ENCODE results near the gene LOC128125822.

Gene LOC128125822

DNA sequence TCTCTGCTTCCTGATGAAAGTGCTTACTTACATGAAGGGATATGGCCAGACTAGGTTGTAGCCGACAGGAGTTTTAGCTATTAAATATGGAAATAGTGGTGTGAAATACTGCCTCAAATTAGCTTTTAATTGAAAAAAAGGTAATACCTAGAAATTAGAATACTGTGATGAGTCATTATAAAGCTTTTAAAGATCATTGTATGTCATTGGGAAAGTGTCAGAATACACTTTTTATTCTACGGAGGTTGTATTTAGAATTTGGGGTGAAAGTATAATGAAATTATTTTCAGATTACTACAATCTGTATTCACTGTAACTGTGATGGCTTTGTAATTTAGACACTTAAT is 2.2 kb downstream of the LOC128125822 start:
- WGBS, 2 donors, result 70 to 78% methylated on average over 2 of the region's 2 CpGs
- peak overlapping the region; percentile 96 to 100 (median 98) for H3K27ac ChIP-seq
- H3K4me3 ChIP-seq, result peak overlapping the region in 3 of 4 donors; percentile 66 to 100 (median 79)

DNA sequence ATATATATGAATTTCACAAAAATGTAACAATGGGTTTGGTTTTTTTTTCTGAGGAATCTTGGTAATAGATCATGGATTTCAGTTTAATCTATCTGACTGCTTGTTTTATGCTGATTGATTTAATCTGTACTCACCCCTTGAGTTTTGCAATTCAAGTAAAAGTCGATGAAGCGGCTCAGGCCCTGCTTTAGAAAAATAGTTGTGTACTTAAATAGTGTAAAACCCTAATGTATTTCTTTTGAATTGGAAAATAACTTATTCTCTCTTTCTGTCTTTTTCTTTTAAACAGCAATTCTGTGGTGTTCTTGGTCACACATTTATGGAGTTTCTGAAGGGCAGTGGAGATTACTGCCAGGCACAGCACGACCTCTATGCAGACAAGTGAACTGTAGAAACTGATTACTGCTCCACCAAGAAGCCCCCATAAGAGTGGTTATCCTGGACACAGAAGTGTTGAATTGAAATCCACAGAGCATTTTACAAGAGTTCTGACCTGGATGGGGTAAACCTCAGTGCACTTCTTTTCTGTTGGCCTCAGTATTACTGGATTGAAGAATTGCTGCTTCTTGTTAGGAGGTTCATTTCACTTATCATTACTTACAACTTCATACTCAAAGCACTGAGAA is 4.0 kb downstream of the LOC128125822 start:
- Histone ChIP-seq H3K4me1 (peaks cover 0 to 42% (median 6%) of the 10 kb centered on the region in 4 donors), H3K27ac (no peak overlapping the region), H3K36me3 (peaks cover 0 to 45% (median 9%) of the 10 kb centered on the region in 3 donors), H3K4me3 (no peak overlapping the region), H3K27me3 (no peaks in the 10 kb centered on the region), H3K9me3 (no peaks in the 10 kb centered on the region)
- TF ChIP-seq POLR2A (IDR thresholded peaks at IDR 0.05), result no peak
- TF ChIP-seq EP300 (IDR thresholded peaks at IDR 0.05), result no peak
- TF ChIP-seq, protein P1, sequence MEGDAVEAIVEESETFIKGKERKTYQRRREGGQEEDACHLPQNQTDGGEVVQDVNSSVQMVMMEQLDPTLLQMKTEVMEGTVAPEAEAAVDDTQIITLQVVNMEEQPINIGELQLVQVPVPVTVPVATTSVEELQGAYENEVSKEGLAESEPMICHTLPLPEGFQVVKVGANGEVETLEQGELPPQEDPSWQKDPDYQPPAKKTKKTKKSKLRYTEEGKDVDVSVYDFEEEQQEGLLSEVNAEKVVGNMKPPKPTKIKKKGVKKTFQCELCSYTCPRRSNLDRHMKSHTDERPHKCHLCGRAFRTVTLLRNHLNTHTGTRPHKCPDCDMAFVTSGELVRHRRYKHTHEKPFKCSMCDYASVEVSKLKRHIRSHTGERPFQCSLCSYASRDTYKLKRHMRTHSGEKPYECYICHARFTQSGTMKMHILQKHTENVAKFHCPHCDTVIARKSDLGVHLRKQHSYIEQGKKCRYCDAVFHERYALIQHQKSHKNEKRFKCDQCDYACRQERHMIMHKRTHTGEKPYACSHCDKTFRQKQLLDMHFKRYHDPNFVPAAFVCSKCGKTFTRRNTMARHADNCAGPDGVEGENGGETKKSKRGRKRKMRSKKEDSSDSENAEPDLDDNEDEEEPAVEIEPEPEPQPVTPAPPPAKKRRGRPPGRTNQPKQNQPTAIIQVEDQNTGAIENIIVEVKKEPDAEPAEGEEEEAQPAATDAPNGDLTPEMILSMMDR (IDR thresholded peaks at IDR 0.05), result no peak
- 71 to 79% methylated on average over 3 of the region's 3 CpGs for WGBS, 2 donors
- no peak for DNase-seq (ENCODE audit: low spot score in 2 of 2)

More for the DNA sequence above, 2.2 kb downstream of the LOC128125822 start:
- no peaks in the 10 kb centered on the region for H3K27me3 ChIP-seq
- no peak for DNase-seq (ENCODE audit: low spot score in 2 of 2)
- H3K9me3 ChIP-seq, result no peaks in the 10 kb centered on the region
- peaks cover 0 to 28% (median 1%) of the 10 kb centered on the region in 3 donors for H3K36me3 ChIP-seq
- H3K4me1 ChIP-seq, result peaks cover 0 to 42% (median 6%) of the 10 kb centered on the region in 4 donors
- TF ChIP-seq POLR2A (IDR thresholded peaks at IDR 0.05) (no peak), EP300 (IDR thresholded peaks at IDR 0.05) (no peak)
- TF ChIP-seq, protein P1 (IDR thresholded peaks at IDR 0.05), result peak in 1 of 5 experiments; percentile 3

DNA sequence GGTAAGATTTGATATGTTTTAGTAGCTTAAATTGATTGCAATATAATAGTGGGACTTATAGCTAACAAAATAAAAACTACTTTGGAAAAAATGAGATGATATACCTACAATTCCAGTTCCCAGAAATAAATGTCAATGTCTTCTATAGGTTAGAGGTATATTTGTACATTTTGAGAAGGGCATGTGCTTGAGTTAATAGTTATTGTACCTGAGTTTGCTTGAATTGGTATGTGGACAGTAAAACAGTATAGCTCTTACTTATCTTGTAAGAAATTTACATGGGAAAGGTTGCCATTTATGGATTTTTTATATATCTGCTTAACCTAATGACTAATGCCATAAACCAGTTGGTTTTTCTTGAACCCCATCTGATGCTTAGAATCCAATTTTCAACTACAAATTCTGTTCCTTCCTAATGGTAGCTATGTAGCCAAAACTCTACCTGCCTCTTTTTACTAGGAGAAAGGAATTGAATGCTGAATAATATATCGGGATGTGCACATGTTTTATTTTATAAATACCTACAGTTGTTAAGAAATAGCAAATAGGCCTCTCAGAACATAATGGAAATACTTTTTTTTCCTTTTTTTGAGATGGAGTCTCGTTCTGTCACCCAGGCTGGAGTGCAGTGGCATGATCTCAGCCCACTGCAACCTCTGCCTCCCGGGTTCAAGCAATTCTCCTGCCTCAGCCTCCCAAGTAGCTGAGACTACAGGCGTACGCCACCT is 4.9 kb downstream of the LOC128125822 start:
- Histone ChIP-seq H3K4me1 (peaks cover 0 to 35% (median 6%) of the 10 kb centered on the region in 4 donors), H3K36me3 (peaks cover 0 to 53% (median 9%) of the 10 kb centered on the region in 3 donors), H3K27ac (no peak overlapping the region), H3K9me3 (no peaks in the 10 kb centered on the region), H3K4me3 (no peak overlapping the region), H3K27me3 (no peaks in the 10 kb centered on the region)
- no peak for DNase-seq (ENCODE audit: low spot score in 2 of 2)
- WGBS, 2 donors, result 94 to 95% methylated on average over 5 of the region's 5 CpGs
- TF ChIP-seq EP300 (IDR thresholded peaks at IDR 0.05), result no peak
- TF ChIP-seq, protein P1 (IDR thresholded peaks at IDR 0.05), result no peak
- no peak for TF ChIP-seq POLR2A (IDR thresholded peaks at IDR 0.05)

DNA sequence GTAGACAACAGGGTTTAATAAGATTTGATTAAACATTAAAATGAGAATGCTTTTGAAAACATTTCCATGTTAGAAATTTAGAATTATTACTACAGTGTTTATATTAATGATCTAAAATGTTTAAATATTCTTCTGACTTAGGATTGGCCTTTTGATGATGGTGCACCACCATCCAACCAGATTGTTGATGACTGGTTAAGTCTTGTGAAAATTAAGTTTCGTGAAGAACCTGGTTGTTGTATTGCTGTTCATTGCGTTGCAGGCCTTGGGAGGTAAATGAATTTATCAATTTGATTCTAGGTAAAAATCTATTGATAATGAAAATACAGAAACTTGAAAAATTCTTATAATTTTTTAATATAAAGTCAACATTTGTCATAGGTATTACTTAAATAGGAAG is 6.5 kb downstream of the LOC128125822 start:
- Histone ChIP-seq H3K9me3 (no peaks in the 10 kb centered on the region), H3K4me3 (no peak overlapping the region), H3K27ac (no peak overlapping the region), H3K36me3 (peaks cover 0 to 66% (median 9%) of the 10 kb centered on the region in 3 donors), H3K27me3 (no peaks in the 10 kb centered on the region), H3K4me1 (peaks cover 0 to 35% (median 6%) of the 10 kb centered on the region in 4 donors)
- 96 to 98% methylated on average over 2 of the region's 2 CpGs for WGBS, 2 donors
- no peak for DNase-seq (ENCODE audit: low spot score in 2 of 2)
- TF ChIP-seq, protein P1 (IDR thresholded peaks at IDR 0.05), result no peak
- TF ChIP-seq EP300 (IDR thresholded peaks at IDR 0.05) (no peak), POLR2A (IDR thresholded peaks at IDR 0.05) (no peak)
